ENCODE measurements around the gene MPO. TPM values are rescaled to one million over a fixed set of nuclear protein-coding genes. Genes with fewer than 3 reads are reported as not detected.

MPO gene, protein sequence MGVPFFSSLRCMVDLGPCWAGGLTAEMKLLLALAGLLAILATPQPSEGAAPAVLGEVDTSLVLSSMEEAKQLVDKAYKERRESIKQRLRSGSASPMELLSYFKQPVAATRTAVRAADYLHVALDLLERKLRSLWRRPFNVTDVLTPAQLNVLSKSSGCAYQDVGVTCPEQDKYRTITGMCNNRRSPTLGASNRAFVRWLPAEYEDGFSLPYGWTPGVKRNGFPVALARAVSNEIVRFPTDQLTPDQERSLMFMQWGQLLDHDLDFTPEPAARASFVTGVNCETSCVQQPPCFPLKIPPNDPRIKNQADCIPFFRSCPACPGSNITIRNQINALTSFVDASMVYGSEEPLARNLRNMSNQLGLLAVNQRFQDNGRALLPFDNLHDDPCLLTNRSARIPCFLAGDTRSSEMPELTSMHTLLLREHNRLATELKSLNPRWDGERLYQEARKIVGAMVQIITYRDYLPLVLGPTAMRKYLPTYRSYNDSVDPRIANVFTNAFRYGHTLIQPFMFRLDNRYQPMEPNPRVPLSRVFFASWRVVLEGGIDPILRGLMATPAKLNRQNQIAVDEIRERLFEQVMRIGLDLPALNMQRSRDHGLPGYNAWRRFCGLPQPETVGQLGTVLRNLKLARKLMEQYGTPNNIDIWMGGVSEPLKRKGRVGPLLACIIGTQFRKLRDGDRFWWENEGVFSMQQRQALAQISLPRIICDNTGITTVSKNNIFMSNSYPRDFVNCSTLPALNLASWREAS
- 1 to 10 TPM; 1.6 to 7.6 (median 4.0) TPM for polyA plus RNA-seq (ENCODE audit: insufficient read length in 4 of 4)

DNA sequence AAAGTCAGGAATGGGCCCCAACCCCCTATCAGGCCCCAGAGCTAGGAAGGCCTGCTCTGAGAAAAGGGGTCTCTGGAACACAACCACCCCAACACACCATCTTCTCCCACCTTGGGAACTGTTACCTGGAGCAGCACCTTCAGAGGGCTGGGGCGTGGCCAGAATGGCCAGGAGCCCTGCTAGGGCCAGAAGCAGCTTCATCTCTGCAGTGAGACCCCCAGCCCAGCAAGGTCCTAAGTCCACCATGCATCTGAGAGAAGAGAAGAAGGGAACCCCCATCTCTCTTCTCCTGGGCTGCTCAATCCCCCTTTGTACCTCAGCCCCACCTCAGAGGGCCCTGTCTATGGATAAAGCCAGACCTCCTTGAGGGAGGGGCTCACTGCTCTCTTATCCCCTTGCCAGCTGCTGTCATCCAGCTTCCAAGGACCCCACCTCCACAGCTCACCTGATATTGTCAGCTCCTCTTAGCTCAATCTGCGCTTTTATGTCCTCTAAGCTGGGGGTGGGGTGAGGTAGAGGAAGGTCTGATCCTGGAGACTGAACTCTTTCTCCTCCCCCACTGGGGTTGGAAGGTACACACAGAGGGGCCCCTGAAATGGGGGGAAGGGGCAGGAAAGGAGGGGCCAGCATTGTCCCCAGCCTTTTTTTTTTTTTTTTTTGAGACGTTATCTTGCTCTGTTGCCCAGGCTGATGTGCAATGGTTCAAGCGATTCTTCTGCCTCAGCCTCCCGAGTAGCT, at the start of gene MPO:
TSS of gene MPO (minus strand) at position 456 of the 738 bp plus-strand sequence. CDS start at position 279, 177 bp downstream.
- no peak for DNase-seq (ENCODE audit: low read depth in 4 of 4, low spot score in 3 of 4)

DNA sequence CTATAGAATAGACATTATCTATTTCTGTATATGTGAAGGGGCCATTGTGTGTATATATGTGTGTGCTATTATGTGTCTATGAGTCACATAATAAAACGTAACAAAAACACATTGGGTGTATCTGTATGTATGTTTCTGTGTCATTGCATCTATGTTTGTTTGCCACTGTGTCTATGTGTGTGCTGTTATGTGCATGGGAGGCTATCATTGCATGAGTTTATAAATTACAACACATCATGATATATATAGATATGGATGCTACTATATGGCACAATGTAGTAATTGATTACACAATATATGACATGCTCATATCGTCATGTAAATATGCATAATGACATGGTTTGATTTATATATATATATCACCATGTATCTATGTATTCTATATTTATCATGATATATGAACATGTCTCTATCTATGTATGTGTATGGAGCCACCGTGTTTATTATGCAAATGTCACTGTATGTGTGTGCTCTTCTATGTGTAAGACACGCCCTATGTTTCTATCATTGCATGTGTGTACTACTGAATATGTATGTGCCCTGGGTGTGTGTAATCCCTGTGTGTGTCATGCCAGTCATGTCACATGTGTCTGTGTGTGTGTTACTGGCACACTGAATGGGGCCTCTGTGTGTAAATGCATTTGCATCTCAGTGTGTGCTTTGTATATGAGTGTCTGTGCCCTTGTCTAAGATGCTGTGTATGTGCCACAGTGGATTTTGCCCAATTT, 49.2 kb upstream of the MPO start:
- no peak for DNase-seq (ENCODE audit: low read depth in 4 of 4, low spot score in 3 of 4)

- DNase-seq (ENCODE audit: low read depth in 4 of 4, low spot score in 3 of 4), result no peak
Measured at GRCh38 chr17:58329035-58329809, 48.5 kb upstream of the MPO start.

- no peak for DNase-seq (ENCODE audit: low read depth in 4 of 4, low spot score in 3 of 4)
Measured at GRCh38 chr17:58328195-58329034, 47.7 kb upstream of the MPO start, which contains the start of gene TSPOAP1. Gene TSPOAP1 (minus strand): TSS chr17:58328795. CDS start chr17:58327920, 875 bp downstream.

DNA sequence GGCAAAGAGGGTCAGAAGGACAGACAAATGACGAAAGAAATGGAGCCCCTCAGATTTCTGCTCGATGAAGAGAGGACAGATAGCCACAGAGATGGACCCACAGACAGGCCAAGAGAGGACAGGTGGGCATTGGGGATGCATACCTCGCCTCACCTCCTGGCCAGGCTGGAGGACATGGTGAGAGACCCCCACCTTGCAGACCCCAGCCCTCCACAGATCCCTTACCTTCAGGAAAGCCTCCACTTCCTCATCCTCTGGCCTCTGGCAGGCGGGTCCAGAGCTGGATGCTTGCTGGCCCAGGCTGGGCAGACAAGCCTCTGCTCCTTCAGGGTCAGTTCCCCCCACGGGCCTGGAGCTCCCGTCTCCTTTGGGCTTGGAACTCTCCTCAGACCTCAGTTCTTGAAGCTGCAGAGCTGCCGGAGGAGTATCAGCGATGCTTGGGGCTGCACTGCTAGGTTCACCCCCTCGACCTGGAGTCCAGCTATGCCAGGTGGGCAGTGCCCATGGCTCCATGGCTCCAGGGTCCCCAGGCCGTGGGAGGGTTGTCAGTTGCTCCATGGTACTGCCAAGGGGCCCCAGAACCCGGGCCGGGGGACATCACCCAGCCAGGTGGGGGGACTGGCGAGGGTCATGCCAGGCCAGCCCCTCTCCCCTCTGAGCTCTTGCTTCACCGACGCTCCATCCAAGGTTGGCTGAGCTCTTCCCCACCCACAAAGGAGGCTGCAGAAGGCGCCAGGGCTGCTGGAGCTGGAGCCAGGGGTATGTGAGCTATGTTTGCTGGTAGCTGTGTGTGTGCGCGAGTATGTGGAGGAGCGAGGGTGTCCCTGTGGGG, 46.8 kb upstream of the MPO start:
- no peak for DNase-seq (ENCODE audit: low read depth in 4 of 4, low spot score in 3 of 4)

DNA sequence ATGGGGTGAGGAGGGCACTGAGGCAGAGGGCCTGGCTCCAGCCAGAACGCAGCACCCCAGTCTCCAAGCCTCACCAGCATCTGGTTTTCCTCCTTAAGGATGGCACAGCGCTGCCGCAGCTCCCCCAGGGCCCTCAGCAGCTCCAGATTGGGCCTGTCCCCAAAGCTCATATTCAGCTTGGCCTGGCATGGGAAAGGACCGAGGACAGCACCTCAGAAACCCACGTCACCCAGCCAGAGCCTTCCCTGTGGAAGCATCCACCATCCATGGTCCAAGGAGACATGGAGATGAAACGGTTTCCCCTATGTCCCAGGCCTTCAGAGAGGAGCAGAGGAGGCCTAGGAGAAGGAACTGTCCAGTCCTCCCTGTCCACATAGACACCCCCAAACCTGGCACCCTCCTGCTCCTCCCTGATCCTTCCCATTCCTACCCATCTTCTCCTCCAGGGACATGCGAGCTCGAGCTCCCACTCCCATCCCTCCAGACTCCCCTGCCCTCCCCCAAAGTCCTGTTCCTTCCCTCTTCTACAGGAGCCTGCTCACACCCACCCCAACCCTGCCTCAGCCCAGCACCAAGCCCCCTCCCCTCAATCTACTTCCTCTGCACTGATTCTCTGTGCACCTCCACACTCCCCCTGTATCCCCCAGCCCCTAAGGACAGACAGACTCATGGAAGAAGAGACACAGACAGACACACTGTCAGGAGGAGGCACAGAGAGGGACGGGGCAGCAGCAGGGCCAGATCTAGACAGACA, 46.1 kb upstream of the MPO start:
- no peak for DNase-seq (ENCODE audit: low read depth in 4 of 4, low spot score in 3 of 4)

- no peak for DNase-seq (ENCODE audit: low read depth in 4 of 4, low spot score in 3 of 4)
Measured at GRCh38 chr17:58325976-58326468, 45.3 kb upstream of the MPO start.

- no peak for DNase-seq (ENCODE audit: low read depth in 4 of 4, low spot score in 3 of 4)
Measured at GRCh38 chr17:58325289-58325726, 44.6 kb upstream of the MPO start.

GRCh38 chr17:58324409-58325288, 43.9 kb upstream of the MPO start:
- DNase-seq (ENCODE audit: low read depth in 4 of 4, low spot score in 3 of 4), result no peak

GRCh38 chr17:58324056-58324408, 43.3 kb upstream of the MPO start:
- no peak for DNase-seq (ENCODE audit: low read depth in 4 of 4, low spot score in 3 of 4)

DNA sequence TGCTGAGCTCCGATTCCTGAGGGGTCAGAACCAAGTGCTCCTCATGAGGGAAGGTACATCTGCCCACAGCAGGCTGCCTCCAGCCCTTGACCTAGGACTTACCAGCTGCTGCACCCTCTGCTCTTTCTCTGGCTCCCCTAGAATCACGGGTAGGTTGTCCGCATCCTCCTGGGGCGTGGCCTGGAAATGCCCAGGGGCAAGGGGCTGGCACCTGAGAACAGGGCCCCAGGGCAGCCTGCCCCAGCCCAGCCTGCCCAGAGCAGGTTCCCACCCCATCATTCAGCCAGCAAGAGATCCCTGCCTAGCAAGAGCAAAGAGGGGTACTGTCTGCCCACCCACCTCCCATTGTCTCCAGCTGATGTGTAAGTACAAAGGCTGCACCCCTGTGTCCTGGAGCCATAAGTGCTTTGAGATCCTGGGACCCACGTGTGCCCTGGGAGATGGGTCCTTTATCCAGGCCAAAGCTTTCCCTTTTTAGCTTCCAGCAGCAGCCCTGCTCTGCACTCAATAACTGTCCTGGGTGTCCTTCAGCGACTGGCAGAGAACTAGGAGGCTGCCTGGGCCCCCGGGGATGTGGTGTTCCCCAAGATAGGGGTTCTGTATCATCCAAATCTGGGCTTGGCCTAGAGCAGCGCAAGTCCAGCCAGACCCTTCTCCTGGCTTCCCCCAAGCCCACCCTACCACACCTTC, 42.8 kb upstream of the MPO start:
- no peak for DNase-seq (ENCODE audit: low read depth in 4 of 4, low spot score in 3 of 4)

DNA sequence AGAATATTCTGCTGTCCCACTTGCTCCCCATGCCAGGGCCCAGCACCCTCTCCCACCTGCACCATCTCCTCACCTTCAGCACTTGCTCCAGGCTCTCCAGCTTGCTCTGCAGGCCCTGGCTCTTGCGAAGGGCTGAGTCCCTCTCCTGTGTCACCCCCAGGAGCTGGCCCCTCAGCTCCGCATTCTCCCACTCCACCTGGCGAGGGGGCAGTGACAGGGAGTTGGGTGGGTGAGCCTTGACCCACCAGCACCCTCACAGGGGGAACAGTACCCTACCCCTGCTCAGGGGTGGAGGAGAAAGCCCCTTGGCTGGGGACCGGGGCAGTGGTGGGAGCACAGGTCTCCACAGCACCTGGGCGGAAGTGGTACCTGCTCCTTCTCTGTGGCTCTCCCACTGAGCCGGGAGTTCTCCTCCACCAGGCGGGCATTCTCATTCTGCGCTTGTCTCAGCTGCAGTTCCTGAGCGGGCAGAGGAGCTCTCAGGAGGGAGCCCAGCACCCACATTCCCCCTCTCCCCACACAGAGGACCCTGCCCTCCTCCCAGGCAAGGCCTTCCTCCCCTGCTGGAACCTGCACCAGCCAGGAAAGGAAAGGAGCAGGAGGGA, 41.9 kb upstream of the MPO start:
- DNase-seq (ENCODE audit: low read depth in 4 of 4, low spot score in 3 of 4), result no peak

- DNase-seq (ENCODE audit: low read depth in 4 of 4, low spot score in 3 of 4), result no peak
Measured at GRCh38 chr17:58321571-58322525, 41.1 kb upstream of the MPO start.

All from left renal pelvis (tissue), 4 donors.